ENCODE results near the gene TUBB4A. TPM values are rescaled to one million over a fixed set of nuclear protein-coding genes. Genes with fewer than 3 reads are reported as not detected.

Gene TUBB4A
- total RNA-seq, 1 experiment from 2014 or later: 18.5 TPM

DNA sequence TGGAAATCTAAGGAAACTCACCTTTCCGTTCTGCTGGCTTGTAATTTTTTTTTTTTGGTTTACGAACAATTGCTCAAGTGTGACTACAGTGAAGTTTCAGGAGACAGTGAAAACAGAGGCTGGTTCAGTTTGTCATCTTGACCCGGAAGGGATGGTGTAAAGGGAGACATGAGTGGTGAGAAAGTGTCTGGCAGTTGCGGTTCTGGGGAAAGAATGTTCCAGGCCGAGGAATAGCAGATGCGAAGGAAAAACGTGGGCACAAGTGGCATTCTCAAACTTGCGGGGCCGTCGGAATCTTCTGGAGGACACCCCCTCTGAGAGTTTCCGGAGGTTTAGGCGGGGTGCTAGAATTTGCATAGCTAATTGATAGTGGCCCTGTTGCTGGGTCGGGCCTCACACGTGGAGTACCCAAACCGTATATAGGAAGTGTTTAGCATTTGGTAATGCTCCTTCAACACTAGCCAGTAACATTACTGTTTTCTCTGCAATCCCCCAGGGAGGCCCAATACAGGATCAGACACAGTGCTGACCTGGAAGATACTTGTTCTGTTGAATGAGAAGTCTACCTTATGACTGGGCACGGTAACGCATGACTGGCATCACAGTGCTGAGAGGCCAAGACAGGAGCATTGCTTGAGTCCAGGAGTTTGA is 25.9 kb upstream of the TUBB4A start:
- ATAC-seq (no peak), DNase-seq (ENCODE audit: low spot score) (no peak)
- peaks cover 42% of the 10 kb centered on the region for H3K4me1 Mint-ChIP-seq
- no peak overlapping the region for H3K4me3 Mint-ChIP-seq
- no peak for TF ChIP-seq ERG (CRISPR knock-in tag; IDR thresholded peaks at IDR 0.05)
- TF ChIP-seq FOXJ3 (CRISPR knock-in tag; IDR thresholded peaks at IDR 0.05; ENCODE audit: borderline replicate concordance): no peak
- no peak for TF ChIP-seq NFE2L1 (CRISPR knock-in tag; IDR thresholded peaks at IDR 0.05)
- no peak for TF ChIP-seq RORB (CRISPR knock-in tag; IDR thresholded peaks at IDR 0.05)
- no peak for TF ChIP-seq ATF2 (CRISPR knock-in tag; IDR thresholded peaks at IDR 0.05; ENCODE audit: borderline replicate concordance, low read depth)
- no peak for TF ChIP-seq RELA (CRISPR knock-in tag; IDR thresholded peaks at IDR 0.05; ENCODE audit: borderline replicate concordance)
- TF ChIP-seq ESRRA (CRISPR knock-in tag; IDR thresholded peaks at IDR 0.05; ENCODE audit: borderline replicate concordance): no peak
- TF ChIP-seq ELF4 (CRISPR knock-in tag; IDR thresholded peaks at IDR 0.05; ENCODE audit: low read depth): no peak
- TF ChIP-seq ZNF263 (CRISPR knock-in tag; IDR thresholded peaks at IDR 0.05; ENCODE audit: low read depth): no peak
- TF ChIP-seq MYBL2 (CRISPR knock-in tag; IDR thresholded peaks at IDR 0.05): no peak
- no peak for TF ChIP-seq ETV6 (CRISPR knock-in tag; IDR thresholded peaks at IDR 0.05)
- TF ChIP-seq GABPB1 (CRISPR knock-in tag; IDR thresholded peaks at IDR 0.05): no peak
- TF ChIP-seq AR (CRISPR knock-in tag; IDR thresholded peaks at IDR 0.05): no peak
- no peak for TF ChIP-seq HMGA2 (CRISPR knock-in tag; IDR thresholded peaks at IDR 0.05)
- no peak for TF ChIP-seq MXD4 (CRISPR knock-in tag; IDR thresholded peaks at IDR 0.05; ENCODE audit: borderline replicate concordance)
- no peak for TF ChIP-seq ZNF671 (CRISPR knock-in tag; IDR thresholded peaks at IDR 0.05)
- TF ChIP-seq, protein P1, sequence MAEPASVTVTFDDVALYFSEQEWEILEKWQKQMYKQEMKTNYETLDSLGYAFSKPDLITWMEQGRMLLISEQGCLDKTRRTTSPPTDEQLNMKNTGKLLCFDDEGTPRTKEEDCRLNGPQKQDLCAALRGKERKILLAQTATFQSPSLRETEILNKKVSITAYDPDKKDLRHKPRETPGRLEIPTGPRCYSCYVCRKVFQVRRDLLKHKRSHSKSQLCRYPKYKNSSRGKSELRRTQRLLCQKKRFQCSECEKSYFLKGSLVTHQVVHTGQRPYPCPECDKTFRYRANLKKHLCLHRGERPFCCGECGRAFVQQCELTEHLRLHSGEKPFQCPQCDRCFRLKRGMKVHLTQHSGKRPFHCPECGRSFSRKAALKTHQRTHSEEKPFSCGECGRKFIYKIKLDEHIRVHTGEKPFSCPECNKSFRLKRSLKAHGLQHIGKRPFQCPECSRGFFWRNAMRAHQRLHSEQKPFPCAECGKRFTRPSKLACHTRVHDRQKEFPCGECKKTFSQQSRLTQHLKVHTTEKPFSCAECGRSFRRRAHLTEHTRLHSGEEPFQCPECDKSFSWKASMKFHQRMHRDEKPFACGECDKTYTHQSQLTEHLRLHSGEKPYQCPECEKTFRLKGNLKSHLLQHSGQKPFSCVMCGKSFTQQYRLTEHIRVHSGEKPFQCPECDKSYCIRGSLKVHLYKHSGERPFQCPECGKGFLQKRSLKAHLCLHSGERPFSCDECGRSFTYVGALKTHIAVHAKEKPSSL (CRISPR knock-in tag; conservative IDR thresholded peaks at IDR 0.05): no peak
- no peak for TF ChIP-seq ATF3 (CRISPR knock-in tag; conservative IDR thresholded peaks at IDR 0.05)
- TF ChIP-seq ZNF532 (CRISPR knock-in tag; IDR thresholded peaks at IDR 0.05; ENCODE audit: borderline replicate concordance): no peak
- TF ChIP-seq KAT7 (CRISPR knock-in tag; IDR thresholded peaks at IDR 0.05; ENCODE audit: borderline replicate concordance): no peak
- ChIA-PET CTCF (interaction anchor here (1.2 to 1.5 kb wide), 2 partner anchors 11 to 211 kb away, joined by 3 to 5 read pairs; no protein-coding TSS in a partner anchor), POLR2A (no interaction called here)
- peaks cover 55% of the 10 kb centered on the region for H3K27me3 Mint-ChIP-seq (ENCODE audit: low read depth)
- no peaks in the 10 kb centered on the region for H3K9me3 Mint-ChIP-seq
- H3K36me3 Mint-ChIP-seq: no peaks in the 10 kb centered on the region
- no peak overlapping the region for H3K27ac Mint-ChIP-seq
